GM21737 (cell line): Measurements from ENCODE around the gene LARP1B.
"Not testable (repeated sequence)": the region's sequence is repeated elsewhere in the genome, so short reads cannot be mapped to it uniquely, and the experiment has no call there.

Experiments used
- ATAC-seq: cut with Tn5 transposase; IDR thresholded peaks from one replicate; pipeline ENCODE4 v1.9.1; 2021; ENCODE audit warnings: mild to moderate bottlenecking, moderate library complexity; ENCODE audit not compliant: unreplicated experiment

LARP1B gene

DNA sequence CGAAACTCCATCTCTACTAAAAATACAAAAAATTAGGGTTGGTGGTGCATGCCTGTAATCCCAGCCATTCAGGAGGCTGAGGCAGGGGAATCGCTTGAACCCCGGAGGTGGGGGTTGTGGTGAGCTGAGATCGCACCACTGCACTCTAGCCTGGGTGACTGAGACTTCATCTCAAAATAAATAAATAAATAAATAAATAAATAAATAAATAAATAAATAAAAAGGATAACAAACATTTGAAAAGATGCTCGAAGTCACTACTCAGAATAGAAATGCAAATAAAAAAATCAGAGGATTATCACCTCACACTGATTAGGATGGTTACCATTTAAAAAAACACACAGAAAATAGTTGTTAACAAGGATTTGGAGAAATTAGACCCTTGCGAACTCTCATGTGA lies 73.8 kb downstream of the LARP1B start:
- no peak for ATAC-seq

DNA sequence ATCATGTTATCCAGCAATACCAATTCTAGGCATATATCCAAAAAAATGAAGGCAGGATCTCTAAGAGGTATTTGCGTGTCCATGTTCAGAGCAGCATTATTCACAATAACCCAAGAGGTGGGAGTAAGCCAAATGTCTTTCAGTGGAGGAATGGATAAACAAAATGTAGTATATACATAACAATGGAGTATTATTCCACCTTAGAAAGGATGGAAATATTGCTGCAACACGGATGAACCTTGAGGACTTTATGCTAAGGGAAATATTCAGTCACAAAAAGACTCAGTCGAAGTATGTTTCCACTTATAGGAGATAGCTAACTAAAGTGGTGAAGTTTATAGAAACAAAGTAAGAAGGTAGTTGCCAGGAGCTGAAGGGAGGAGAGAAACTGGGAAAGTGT lies 74.3 kb downstream of the LARP1B start:
- no peak for ATAC-seq

DNA sequence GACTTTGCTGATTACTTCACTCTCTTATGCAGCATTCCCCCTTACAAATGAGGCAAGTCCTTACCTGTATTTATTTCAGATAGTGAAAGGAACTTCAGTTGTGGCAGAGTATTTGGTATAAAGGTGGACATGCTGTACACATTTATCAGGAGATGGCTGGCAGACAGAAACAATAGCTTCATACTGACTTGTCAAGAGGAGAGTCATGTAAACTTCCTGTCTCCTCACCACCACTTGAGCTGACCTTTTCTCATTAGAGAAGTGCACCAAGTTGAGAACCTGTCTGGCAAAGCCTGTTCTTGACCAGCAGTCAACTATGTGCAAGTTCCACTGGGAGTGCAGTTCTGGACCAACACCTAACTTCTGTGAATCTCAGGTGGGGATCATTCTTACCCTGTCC lies 80.8 kb downstream of the LARP1B start:
- no peak for ATAC-seq

GRCh38 chr4:128145727-128146126 lies 84.6 kb downstream of the LARP1B start:
- ATAC-seq, result no peak

DNA sequence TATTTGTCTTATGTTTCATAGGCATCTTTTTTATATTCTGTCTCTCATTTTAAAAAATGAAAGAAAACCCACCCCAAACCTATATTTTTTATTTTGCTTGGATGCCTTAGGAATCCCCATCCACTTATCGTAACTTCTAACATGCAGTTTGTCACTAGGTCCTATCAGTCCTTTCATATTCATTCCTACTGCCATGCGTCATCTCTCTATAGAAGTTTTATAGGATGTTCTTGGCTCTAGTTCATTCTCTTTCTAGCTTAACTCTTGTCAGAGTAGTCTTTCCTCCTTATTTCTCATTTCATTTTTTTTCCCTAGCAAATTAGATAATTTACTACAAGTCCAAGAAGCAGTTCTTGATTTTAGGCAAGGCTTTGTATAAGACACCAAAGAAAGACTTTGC lies 92.7 kb downstream of the LARP1B start:
- ATAC-seq, result no peak

DNA sequence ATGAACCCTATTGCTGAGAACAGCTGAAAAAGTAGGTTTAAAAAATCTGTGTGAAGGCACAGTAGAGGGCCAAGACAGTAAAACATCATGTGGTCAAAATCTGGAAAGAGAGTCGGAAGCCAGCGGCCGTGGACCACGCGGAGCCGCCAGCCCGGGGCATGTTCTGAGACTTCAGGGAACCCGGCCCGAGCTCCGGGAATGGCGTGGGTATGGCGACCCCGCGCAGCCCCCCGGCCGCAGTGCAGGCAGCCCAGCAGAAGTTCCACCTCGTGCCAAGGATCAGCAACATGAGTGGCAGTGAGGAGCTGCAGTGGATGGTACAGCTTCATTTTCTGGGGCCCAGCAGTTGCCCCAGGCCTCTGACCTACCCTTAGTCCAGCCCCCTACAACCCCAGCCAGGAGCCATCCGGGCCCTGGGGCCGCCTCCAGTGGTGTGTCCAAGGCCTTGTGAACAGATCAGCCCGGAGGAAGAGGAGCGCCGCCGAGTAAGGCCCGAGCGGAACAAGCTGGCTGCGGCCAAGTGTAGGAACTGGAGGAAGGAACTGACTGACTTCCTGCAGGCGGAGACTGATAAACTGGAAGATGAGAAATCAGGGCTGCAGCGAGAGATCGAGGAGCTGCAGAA lies 94.2 kb downstream of the LARP1B start:
- ATAC-seq, result no peak

DNA sequence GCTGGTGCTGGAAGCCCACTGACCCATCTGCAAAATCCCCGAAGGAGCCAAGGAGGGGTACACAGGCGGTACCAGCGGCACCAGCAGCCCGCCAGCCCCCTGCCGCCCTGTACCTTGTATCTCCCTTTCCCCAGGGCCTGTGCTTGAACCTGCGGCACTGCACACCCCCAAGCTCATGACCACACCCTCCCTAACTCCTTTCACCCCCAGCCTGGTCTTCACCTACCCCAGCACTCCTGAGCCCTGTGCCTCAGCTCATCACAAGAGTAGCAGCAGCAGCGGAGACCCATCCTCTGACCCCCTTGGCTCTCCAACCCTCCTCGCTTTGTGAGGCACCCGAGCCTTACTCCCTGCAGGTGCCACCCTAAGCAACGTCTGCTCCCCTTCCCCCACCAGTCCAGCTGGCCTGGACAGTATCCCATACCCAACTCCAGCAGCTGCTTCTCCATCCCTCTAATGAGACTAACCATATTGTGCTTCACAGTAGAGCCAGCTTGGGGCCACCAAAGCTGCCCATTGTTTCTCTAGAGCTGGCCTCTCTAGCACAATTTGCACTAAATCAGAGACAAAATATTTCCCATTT lies 94.9 kb downstream of the LARP1B start:
- ATAC-seq, result no peak

- ATAC-seq, result not testable (repeated sequence)
These were observed 95.4 kb downstream of the LARP1B start for GRCh38 chr4:128156472-128156871.

- ATAC-seq, result no peak
These were observed 97.8 kb downstream of the LARP1B start for GRCh38 chr4:128158894-128159293.

GRCh38 chr4:128159967-128160366 lies 98.9 kb downstream of the LARP1B start:
- ATAC-seq, result no peak

GRCh38 chr4:128161138-128161537 lies 100.0 kb downstream of the LARP1B start:
- ATAC-seq, result no peak

DNA sequence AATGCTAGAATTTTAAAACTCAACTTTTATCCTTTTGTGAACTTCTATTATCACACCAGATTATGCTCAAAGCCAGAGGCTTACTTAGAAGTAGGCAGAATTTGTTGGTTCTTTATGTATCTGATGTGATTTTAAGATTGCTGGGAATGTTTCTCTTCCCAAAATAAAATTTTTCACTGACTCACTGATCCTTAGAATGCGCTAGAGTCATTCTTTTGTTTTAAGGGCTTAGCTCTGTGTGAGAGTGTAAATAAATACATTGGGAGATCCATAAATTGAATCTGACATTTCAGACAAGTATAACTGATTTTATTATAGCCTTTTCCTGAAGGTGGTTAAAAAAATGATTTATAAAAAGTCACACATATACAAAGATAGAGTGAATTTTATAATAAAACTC lies 101.3 kb downstream of the LARP1B start:
- ATAC-seq, result no peak

- ATAC-seq, result no peak
These were observed 102.3 kb downstream of the LARP1B start for GRCh38 chr4:128163177-128164117.

- ATAC-seq, result no peak
These were observed 105.9 kb downstream of the LARP1B start for GRCh38 chr4:128166982-128167381.

GRCh38 chr4:128168701-128169100 lies 107.6 kb downstream of the LARP1B start:
- no peak for ATAC-seq

DNA sequence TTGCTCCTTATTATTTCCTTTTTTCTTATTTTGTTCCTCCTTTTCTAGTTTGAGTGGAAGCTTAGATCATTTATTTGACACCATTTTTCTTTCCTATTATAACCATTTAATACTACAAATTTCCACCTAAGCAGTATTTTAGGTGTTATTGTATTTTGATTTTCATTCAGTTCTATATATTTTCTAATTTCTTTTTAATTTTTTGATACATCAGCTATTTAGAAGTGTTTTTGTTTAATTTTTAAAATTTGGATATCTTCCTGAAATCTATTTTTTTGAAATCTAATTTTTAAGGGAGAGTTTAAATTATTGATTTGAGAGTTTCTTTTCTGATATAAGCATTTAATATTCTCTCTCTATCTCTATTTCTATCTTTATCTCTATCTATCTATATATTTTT lies 108.1 kb downstream of the LARP1B start:
- ATAC-seq, result no peak

DNA sequence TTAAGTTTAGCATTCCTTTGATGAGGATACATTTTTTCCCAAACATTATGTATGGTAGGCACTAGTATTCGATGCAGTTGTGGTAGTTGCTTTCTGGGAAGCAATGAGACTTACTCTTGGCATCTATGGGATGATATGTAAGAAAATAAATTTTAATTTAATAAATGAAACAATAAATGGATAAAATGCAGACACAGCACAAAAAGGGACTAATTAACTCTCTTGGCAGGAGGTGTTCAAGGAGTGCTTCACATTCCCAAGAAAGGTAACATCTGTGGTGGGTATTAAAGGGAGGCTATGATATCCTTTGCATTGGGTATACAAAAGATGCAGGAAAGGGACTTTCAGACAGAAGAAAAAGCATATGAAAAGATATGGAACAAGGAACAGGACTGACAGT lies 115.5 kb downstream of the LARP1B start:
- ATAC-seq, result no peak

GRCh38 chr4:128177498-128177897 lies 116.4 kb downstream of the LARP1B start:
- ATAC-seq, result no peak

GRCh38 chr4:128186623-128187022 lies 125.5 kb downstream of the LARP1B start:
- no peak for ATAC-seq

GRCh38 chr4:128191115-128191781 lies 130.1 kb downstream of the LARP1B start:
- ATAC-seq, result peak; percentile 99
